ENCODE results near the gene B4GALNT3. TPM values are rescaled to one million over a fixed set of nuclear protein-coding genes. Genes with fewer than 3 reads are reported as not detected.

B4GALNT3 gene
- total and polyA plus RNA-seq, 2 experiments from 2014 or later: 0.11 TPM; not detected in 1

- H3K79me2 ChIP-seq (ENCODE audit: insufficient read depth): no peaks in the 10 kb centered on the region
- no peak overlapping the region for H2AFZ ChIP-seq
- in situ Hi-C loops (cut with MboI): no loop called here
- H3K9me2 ChIP-seq (ENCODE audit: insufficient read depth): no peaks in the 10 kb centered on the region
- H3K27ac ChIP-seq: no peak overlapping the region
- H3F3A ChIP-seq (ENCODE audit: insufficient read depth): no peaks in the 10 kb centered on the region
- no peaks in the 10 kb centered on the region for H3K9me3 ChIP-seq (ENCODE audit: low read depth)
- no peak for DNase-seq
- TF ChIP-seq EZH2phosphoT487 (IDR thresholded peaks at IDR 0.05; ENCODE audit: insufficient read depth, low read depth): no peak
- no peak for TF ChIP-seq EZH2 (IDR thresholded peaks at IDR 0.05; ENCODE audit: insufficient read depth, poor library complexity, severe bottlenecking)
- H4K20me1 ChIP-seq (ENCODE audit: insufficient read depth): no peaks in the 10 kb centered on the region
- H3K9ac ChIP-seq: no peak overlapping the region
- peaks cover 10% of the 10 kb centered on the region; the same call in 1 of the 2 replicates for H3K27me3 ChIP-seq (replicated peaks; ENCODE audit: insufficient read depth)
- 54 to 63% methylated on average over 8 of the region's 8 CpGs for WGBS, 2 experiments (ENCODE audit: low coverage in 1 of 2, low lambda C conversion rate in 2 of 2, missing lambda C conversion rate in 2 of 2)
- H3K36me3 ChIP-seq (ENCODE audit: low read depth): no peaks in the 10 kb centered on the region
- no peak overlapping the region for H3K4me3 ChIP-seq
- H3K4me1 ChIP-seq (ENCODE audit: insufficient read depth): no peaks in the 10 kb centered on the region
- no peak overlapping the region for H3K4me2 ChIP-seq (ENCODE audit: unreplicated experiment)
Measured at GRCh38 chr12:563250-563781, 103.6 kb downstream of the B4GALNT3 start.

GRCh38 chr12:563787-564298 is 104.1 kb downstream of the B4GALNT3 start:
- Histone ChIP-seq H3K4me3 (no peak overlapping the region), H3K9me3 (ENCODE audit: low read depth) (no peaks in the 10 kb centered on the region), H3K27me3 (replicated peaks; ENCODE audit: insufficient read depth) (peaks cover 10% of the 10 kb centered on the region; the same call in 1 of the 2 replicates), H3K9ac (no peak overlapping the region), H4K20me1 (ENCODE audit: insufficient read depth) (no peaks in the 10 kb centered on the region), H3K4me1 (ENCODE audit: insufficient read depth) (no peaks in the 10 kb centered on the region), H3K4me2 (ENCODE audit: unreplicated experiment) (no peak overlapping the region), H3K27ac (no peak overlapping the region), H3K79me2 (ENCODE audit: insufficient read depth) (no peaks in the 10 kb centered on the region), H3F3A (ENCODE audit: insufficient read depth) (no peaks in the 10 kb centered on the region), H3K9me2 (ENCODE audit: insufficient read depth) (no peaks in the 10 kb centered on the region), H2AFZ (no peak overlapping the region), H3K36me3 (ENCODE audit: low read depth) (no peaks in the 10 kb centered on the region)
- no peak for TF ChIP-seq EZH2 (IDR thresholded peaks at IDR 0.05; ENCODE audit: insufficient read depth, poor library complexity, severe bottlenecking)
- TF ChIP-seq EZH2phosphoT487 (IDR thresholded peaks at IDR 0.05; ENCODE audit: insufficient read depth, low read depth): no peak
- 45 to 50% methylated on average over 7 of the region's 7 CpGs for WGBS, 2 experiments (ENCODE audit: low coverage in 1 of 2, low lambda C conversion rate in 2 of 2, missing lambda C conversion rate in 2 of 2)
- in situ Hi-C loops (cut with MboI): no loop called here
- no peak for DNase-seq

GRCh38 chr12:565161-565560 is 105.4 kb downstream of the B4GALNT3 start:
- Histone ChIP-seq H4K20me1 (ENCODE audit: insufficient read depth) (no peaks in the 10 kb centered on the region), H3K4me1 (ENCODE audit: insufficient read depth) (no peaks in the 10 kb centered on the region), H3K9ac (no peak overlapping the region), H3K4me2 (ENCODE audit: unreplicated experiment) (no peak overlapping the region), H3K9me2 (ENCODE audit: insufficient read depth) (no peaks in the 10 kb centered on the region), H3K9me3 (ENCODE audit: low read depth) (no peaks in the 10 kb centered on the region), H3K79me2 (ENCODE audit: insufficient read depth) (no peaks in the 10 kb centered on the region), H3K36me3 (ENCODE audit: low read depth) (no peaks in the 10 kb centered on the region), H3K4me3 (no peak overlapping the region), H3K27me3 (replicated peaks; ENCODE audit: insufficient read depth) (no peaks in the 10 kb centered on the region; the same call in 1 of the 2 replicates), H3K27ac (no peak overlapping the region), H2AFZ (no peak overlapping the region), H3F3A (ENCODE audit: insufficient read depth) (no peaks in the 10 kb centered on the region)
- no peak for DNase-seq
- WGBS, 2 experiments (ENCODE audit: low coverage in 1 of 2, low lambda C conversion rate in 2 of 2, missing lambda C conversion rate in 2 of 2): 72 to 79% methylated on average over 8 of the region's 8 CpGs
- no peak for TF ChIP-seq EZH2phosphoT487 (IDR thresholded peaks at IDR 0.05; ENCODE audit: insufficient read depth, low read depth)
- no peak for TF ChIP-seq EZH2 (IDR thresholded peaks at IDR 0.05; ENCODE audit: insufficient read depth, poor library complexity, severe bottlenecking)
- in situ Hi-C loops (cut with MboI): no loop called here

- H3K9me2 ChIP-seq (ENCODE audit: insufficient read depth): no peaks in the 10 kb centered on the region
- no peak overlapping the region for H3K9ac ChIP-seq
- H3K4me2 ChIP-seq (ENCODE audit: unreplicated experiment): no peak overlapping the region
- H3K4me3 ChIP-seq: no peak overlapping the region
- 84 to 86% methylated on average over 20 to 21 of the region's 21 CpGs for WGBS, 2 experiments (ENCODE audit: low coverage in 1 of 2, low lambda C conversion rate in 2 of 2, missing lambda C conversion rate in 2 of 2)
- no peaks in the 10 kb centered on the region for H3K79me2 ChIP-seq (ENCODE audit: insufficient read depth)
- DNase-seq: no peak
- 0 out of 2 replicates have a peak, but pooled peaks cover under 1% of the 10 kb centered on the region for H3F3A ChIP-seq (ENCODE audit: insufficient read depth)
- TF ChIP-seq EZH2 (IDR thresholded peaks at IDR 0.05; ENCODE audit: insufficient read depth, poor library complexity, severe bottlenecking) (no peak), EZH2phosphoT487 (IDR thresholded peaks at IDR 0.05; ENCODE audit: insufficient read depth, low read depth) (no peak)
- in situ Hi-C loops (cut with MboI): no loop called here
- no peak overlapping the region for H3K27ac ChIP-seq
- H3K4me1 ChIP-seq (ENCODE audit: insufficient read depth): no peaks in the 10 kb centered on the region
- H2AFZ ChIP-seq: no peak overlapping the region
- H3K9me3 ChIP-seq (ENCODE audit: low read depth): no peaks in the 10 kb centered on the region
- H4K20me1 ChIP-seq (ENCODE audit: insufficient read depth): no peaks in the 10 kb centered on the region
- H3K36me3 ChIP-seq (ENCODE audit: low read depth): no peaks in the 10 kb centered on the region
- no peaks in the 10 kb centered on the region; the same call in 1 of the 2 replicates for H3K27me3 ChIP-seq (replicated peaks; ENCODE audit: insufficient read depth)
Measured at GRCh38 chr12:565589-566105, 105.9 kb downstream of the B4GALNT3 start.
